GM23338 (cell line): Measurements from ENCODE around the gene AK6. TPM values are rescaled to one million over a fixed set of nuclear protein-coding genes. Genes with fewer than 3 reads are reported as not detected.
A peak's percentile ranks its signal among the peaks of the same experiment; 100 is the strongest.
"Not testable (repeated sequence)": the region's sequence is repeated elsewhere in the genome, so short reads cannot be mapped to it uniquely, and the experiment has no call there.

Source experiments
- ATAC-seq: fragments of 200-7000 bp; cut with Tn5 transposase; 3 replicates; pipeline ENCODE4 v1.9.1; 2020
- DNase-seq: peaks from one replicate; pipeline ENCODE4 v3.0.0-alpha.2; 2015; ENCODE audit warnings: low spot score
- H2AFZ ChIP-seq: fragments of 200-600 bp; sonication (generic); 2 replicates; pipeline ENCODE4 v1.8.0; 2016; ENCODE audit warnings: antibody characterized with exemption, mild to moderate bottlenecking, moderate library complexity
- H3F3A ChIP-seq: fragments of 200-600 bp; sonication (generic); replicated peaks from 2 replicates; pipeline ENCODE4 v1.8.0; 2017; ENCODE audit warnings: antibody characterized with exemption, mixed run types, low read depth
- H3K27ac ChIP-seq: fragments of 200-600 bp; sonication (generic); 2 replicates; pipeline ENCODE4 v1.6.1; 2016; ENCODE audit warnings: low read depth
- H3K27me3 ChIP-seq: fragments of 200-600 bp; sonication (generic); 2 replicates; pipeline ENCODE4 v1.8.0; 2016; ENCODE audit warnings: mild to moderate bottlenecking, mixed run types, moderate library complexity; ENCODE audit not compliant: insufficient read depth
- H3K36me3 ChIP-seq: fragments of 200-600 bp; sonication (generic); 2 replicates; pipeline ENCODE4 v1.8.0; 2016; ENCODE audit warnings: mild to moderate bottlenecking; ENCODE audit not compliant: insufficient read depth
- H3K4me1 ChIP-seq: fragments of 200-600 bp; sonication (generic); 2 replicates; pipeline ENCODE4 v1.8.0; 2016; ENCODE audit warnings: mild to moderate bottlenecking, moderate library complexity; ENCODE audit not compliant: insufficient read depth
- H3K4me2 ChIP-seq: fragments of 200-600 bp; sonication (generic); 2 replicates; pipeline ENCODE4 v1.7.1; 2017; ENCODE audit warnings: mixed run types
- H3K4me3 ChIP-seq: fragments of 200-600 bp; sonication (generic); 2 replicates; pipeline ENCODE4 v1.6.1; 2016; ENCODE audit warnings: mixed run types
- H3K79me2 ChIP-seq: fragments of 200-600 bp; sonication (generic); replicated peaks from 2 replicates; pipeline ENCODE4 v1.8.0; 2017; ENCODE audit warnings: mild to moderate bottlenecking; ENCODE audit not compliant: insufficient read depth
- H3K9me2 ChIP-seq: fragments of 200-600 bp; sonication (generic); 2 replicates; pipeline ENCODE4 v1.8.0; 2017; ENCODE audit not compliant: insufficient read depth
- H4K20me1 ChIP-seq: fragments of 200-600 bp; sonication (generic); replicated peaks from 2 replicates; pipeline ENCODE4 v1.8.0; 2017; ENCODE audit warnings: mild to moderate bottlenecking; ENCODE audit not compliant: insufficient read depth
- H3K27ac Mint-ChIP-seq: 2 replicates; pipeline ENCODE4 v1.8.0; 2020; ENCODE audit warnings: inconsistent platforms, mild to moderate bottlenecking, moderate library complexity, mixed read lengths
- H3K27me3 Mint-ChIP-seq: 3 replicates; pipeline ENCODE4 v1.8.0; 2022; ENCODE audit warnings: low read depth, mild to moderate bottlenecking, moderate library complexity, mixed read lengths, inconsistent platforms; ENCODE audit not compliant: insufficient read depth, poor library complexity
- H3K36me3 Mint-ChIP-seq: 3 replicates; pipeline ENCODE4 v1.8.0; 2021; ENCODE audit warnings: low read depth, mild to moderate bottlenecking, inconsistent platforms, moderate library complexity, mixed read lengths
- H3K4me1 Mint-ChIP-seq: 3 replicates; pipeline ENCODE4 v1.8.0; 2020; ENCODE audit warnings: mild to moderate bottlenecking, inconsistent platforms, mixed read lengths
- H3K4me3 Mint-ChIP-seq: 3 replicates; pipeline ENCODE4 v1.8.0; 2021; ENCODE audit warnings: moderate library complexity, mild to moderate bottlenecking, inconsistent platforms, mixed read lengths
- H3K9me3 Mint-ChIP-seq: 3 replicates; pipeline ENCODE4 v1.8.0; 2020; ENCODE audit warnings: moderate library complexity, mild to moderate bottlenecking, inconsistent platforms, mixed read lengths
- CREB1 ChIP-seq: fragments of 250-450 bp; sonication (Bioruptor Pico); IDR thresholded peaks from 2 replicates; pipeline ENCODE4 v1.5.0; 2020; ENCODE audit warnings: low read depth, mild to moderate bottlenecking, moderate library complexity
- CTCF ChIP-seq, 2 experiments: fragments of 200-600 bp in 1 of 2; sonication (generic) in 1 of 2; conservative IDR thresholded peaks; 2 replicates each; pipeline versions ENCODE4 v1.5.1 to v1.6.1; 2016 to 2017; ENCODE audit warnings: antibody characterized with exemption in 2 of 2, low read depth in 2 of 2, mild to moderate bottlenecking in 2 of 2, moderate library complexity in 1 of 2
- EZH2 ChIP-seq: fragments of 200-600 bp; sonication (generic); IDR thresholded peaks from one replicate; pipeline ENCODE4 v1.8.0; 2017; ENCODE audit warnings: antibody characterized with exemption, mild to moderate bottlenecking, low read depth; ENCODE audit not compliant: unreplicated experiment
- EZH2phosphoT487 ChIP-seq: fragments of 200-600 bp; sonication (generic); IDR thresholded peaks from one replicate; pipeline ENCODE4 v1.8.1; 2018; ENCODE audit warnings: antibody characterized with exemption; ENCODE audit not compliant: unreplicated experiment
- JUNB ChIP-seq: IDR thresholded peaks from one replicate; pipeline ENCODE4 v1.6.1; 2016; ENCODE audit warnings: antibody characterized with exemption; ENCODE audit not compliant: unreplicated experiment
- NANOG ChIP-seq: IDR thresholded peaks from 2 replicates; pipeline ENCODE4 v1.6.1; 2016; ENCODE audit warnings: antibody characterized with exemption, borderline replicate concordance
- REST ChIP-seq: IDR thresholded peaks from one replicate; pipeline ENCODE4 v1.6.1; 2018; ENCODE audit warnings: antibody characterized with exemption; ENCODE audit not compliant: unreplicated experiment
- STAT1 ChIP-seq: IDR thresholded peaks from one replicate; pipeline ENCODE4 v1.6.1; 2016; ENCODE audit warnings: antibody characterized with exemption; ENCODE audit not compliant: unreplicated experiment
- polyA plus RNA-seq: library from polyadenylated mRNA; unstranded; fragments of >200 nt; fragmentation: Nextera tagmentation; extraction: Ambion mirVana; gene quantifications from 2 replicates; pipeline ENCODE4 v1.2.1, GENCODE V29; 2016
- total RNA-seq: library from RNA; depleted of rRNA; stranded (reverse); fragments of >200 nt; shearing (Covaris generic); gene quantifications from 2 replicates; pipeline ENCODE4 v1.2.3, GENCODE V29; 2014

The AK6 gene
- total and polyA plus RNA-seq, 2 experiments from 2014 or later, result 37.3 to 260 TPM

- peaks cover 11% of the 10 kb centered on the region; the same call in 2 of the 3 replicates for H3K4me1 Mint-ChIP-seq
- no peaks in the 10 kb centered on the region for H3K79me2 ChIP-seq
- peaks cover 3% of the 10 kb centered on the region; the same call in 1 of the 3 replicates for H3K36me3 Mint-ChIP-seq
- H3K27ac Mint-ChIP-seq, result no peak overlapping the region
- peak overlapping the region; percentile 38; the same call in 1 of the 2 replicates for H3K4me2 ChIP-seq
- no peaks in the 10 kb centered on the region for H3F3A ChIP-seq
- 0 out of 2 replicates have a peak overlapping the region, but pooled peaks have one; percentile 5 for H2AFZ ChIP-seq
- peaks cover 4% of the 10 kb centered on the region; the same call in 1 of the 2 replicates for H3K4me1 ChIP-seq
- peak; percentile 88 for DNase-seq
- 0 out of 2 replicates have a peak, but pooled peaks cover 5% of the 10 kb centered on the region for H3K9me2 ChIP-seq
- no peaks in the 10 kb centered on the region for H3K27me3 ChIP-seq
- no peak overlapping the region for H3K27ac ChIP-seq
- H3K27me3 Mint-ChIP-seq, result peaks cover 10% of the 10 kb centered on the region
- no peaks in the 10 kb centered on the region for H4K20me1 ChIP-seq
- H3K9me3 Mint-ChIP-seq, result peaks cover 4% of the 10 kb centered on the region; the same call in 2 of the 3 replicates
- H3K4me3 ChIP-seq, result no peak overlapping the region
- no peaks in the 10 kb centered on the region for H3K36me3 ChIP-seq
- TF ChIP-seq EZH2, result no peak
- TF ChIP-seq CTCF (conservative IDR thresholded peaks at IDR 0.05; ENCODE audit: low read depth in 2 of 2), result peak; percentile 74 to 93
- peak overlapping the region; percentile 16; the same call in 1 of the 3 replicates for H3K4me3 Mint-ChIP-seq
- peak; percentile 87 for ATAC-seq
Observed at GRCh38 chr5:69334793-69335268, 34.5 kb downstream of the AK6 start.

GRCh38 chr5:69333668-69334315 lies 35.5 kb downstream of the AK6 start:
- DNase-seq, H3F3A ChIP-seq, H3K27ac Mint-ChIP-seq, H3K4me1 ChIP-seq, H3K27me3 ChIP-seq, H3K27ac ChIP-seq, H3K4me3 Mint-ChIP-seq, H3K9me2 ChIP-seq, H3K9me3 Mint-ChIP-seq, ATAC-seq, H3K36me3 Mint-ChIP-seq, H4K20me1 ChIP-seq, H3K4me2 ChIP-seq, H3K79me2 ChIP-seq, H3K4me3 ChIP-seq, H3K36me3 ChIP-seq: not testable (repeated sequence)
- Mint-ChIP-seq H3K27me3 (peaks cover 10% of the 10 kb centered on the region), H3K4me1 (peaks cover 11% of the 10 kb centered on the region; the same call in 2 of the 3 replicates)
- peak overlapping the region; percentile 76; the same call in 1 of the 2 replicates for H2AFZ ChIP-seq

GRCh38 chr5:69331528-69332445 lies 37.5 kb downstream of the AK6 start:
- peaks cover 10% of the 10 kb centered on the region for H3K27me3 Mint-ChIP-seq
- TF ChIP-seq STAT1 (no peak), EZH2phosphoT487 (no peak), REST (no peak), NANOG (no peak), JUNB (no peak), CREB1 (CRISPR knock-in tag) (no peak)

More at GRCh38 chr5:69331528-69332445, 37.5 kb downstream of the AK6 start:
- Mint-ChIP-seq H3K36me3 (peaks cover 3% of the 10 kb centered on the region; the same call in 1 of the 3 replicates), H3K4me3 (peak overlapping the region; percentile 84), H3K4me1 (peaks cover 11% of the 10 kb centered on the region; the same call in 2 of the 3 replicates), H3K27ac (no peak overlapping the region), H3K9me3 (peaks cover 4% of the 10 kb centered on the region; the same call in 2 of the 3 replicates)
- H3F3A ChIP-seq, result no peaks in the 10 kb centered on the region
- H3K27ac ChIP-seq, result no peak overlapping the region
- H3K4me2 ChIP-seq, result peak overlapping the region; percentile 69
- ATAC-seq (peak; percentile 26), DNase-seq (peak; percentile 30)
- H3K4me3 ChIP-seq, result peak overlapping the region; percentile 52
- peak overlapping the region; percentile 56; the same call in 1 of the 2 replicates for H2AFZ ChIP-seq
- no peaks in the 10 kb centered on the region for H3K27me3 ChIP-seq
- H3K79me2 ChIP-seq, result no peaks in the 10 kb centered on the region
- H3K9me2 ChIP-seq, result 0 out of 2 replicates have a peak, but pooled peaks cover 5% of the 10 kb centered on the region
- H3K36me3 ChIP-seq, result no peaks in the 10 kb centered on the region
- H4K20me1 ChIP-seq, result no peaks in the 10 kb centered on the region
- H3K4me1 ChIP-seq, result peaks cover 4% of the 10 kb centered on the region; the same call in 1 of the 2 replicates
